ENCODE results near the gene ABCC1.

DNA sequence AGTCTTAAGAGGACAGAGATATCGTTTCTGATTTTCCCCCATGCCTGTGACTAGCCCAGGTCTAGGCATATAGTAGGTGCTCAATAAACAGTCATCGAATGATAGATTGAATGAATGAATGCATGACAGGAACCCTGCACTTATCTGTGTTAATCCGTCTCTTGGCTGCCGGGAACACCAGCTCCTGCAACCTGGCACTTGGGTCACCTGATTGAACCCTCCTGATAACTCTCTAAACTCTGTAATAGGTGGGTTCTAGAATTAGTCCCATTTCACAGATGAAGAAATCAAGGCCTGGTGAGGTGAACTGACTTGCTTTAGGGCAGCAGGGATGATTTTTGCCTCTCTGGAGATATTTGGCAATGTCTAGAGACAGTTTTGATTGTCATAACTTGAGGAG is 43.7 kb downstream of the ABCC1 start:
- TF ChIP-seq ELF1 (IDR thresholded peaks at IDR 0.05) (no peak), SIN3A (IDR thresholded peaks at IDR 0.05; ENCODE audit: borderline replicate concordance, low read depth, low read length) (no peak)
- TF ChIP-seq, protein P1, sequence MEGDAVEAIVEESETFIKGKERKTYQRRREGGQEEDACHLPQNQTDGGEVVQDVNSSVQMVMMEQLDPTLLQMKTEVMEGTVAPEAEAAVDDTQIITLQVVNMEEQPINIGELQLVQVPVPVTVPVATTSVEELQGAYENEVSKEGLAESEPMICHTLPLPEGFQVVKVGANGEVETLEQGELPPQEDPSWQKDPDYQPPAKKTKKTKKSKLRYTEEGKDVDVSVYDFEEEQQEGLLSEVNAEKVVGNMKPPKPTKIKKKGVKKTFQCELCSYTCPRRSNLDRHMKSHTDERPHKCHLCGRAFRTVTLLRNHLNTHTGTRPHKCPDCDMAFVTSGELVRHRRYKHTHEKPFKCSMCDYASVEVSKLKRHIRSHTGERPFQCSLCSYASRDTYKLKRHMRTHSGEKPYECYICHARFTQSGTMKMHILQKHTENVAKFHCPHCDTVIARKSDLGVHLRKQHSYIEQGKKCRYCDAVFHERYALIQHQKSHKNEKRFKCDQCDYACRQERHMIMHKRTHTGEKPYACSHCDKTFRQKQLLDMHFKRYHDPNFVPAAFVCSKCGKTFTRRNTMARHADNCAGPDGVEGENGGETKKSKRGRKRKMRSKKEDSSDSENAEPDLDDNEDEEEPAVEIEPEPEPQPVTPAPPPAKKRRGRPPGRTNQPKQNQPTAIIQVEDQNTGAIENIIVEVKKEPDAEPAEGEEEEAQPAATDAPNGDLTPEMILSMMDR (IDR thresholded peaks at IDR 0.05): no peak

Data from SK-N-SH (cell line).